IMR-90 (cell line): ENCODE measurements around the gene HMGXB3. TPM values are rescaled to one million over a fixed set of nuclear protein-coding genes. Genes with fewer than 3 reads are reported as not detected.

ENCODE experiments used
- ATAC-seq: fragments of 200-7000 bp; cut with Tn5 transposase; 2 replicates; pipeline ENCODE4 v1.9.1; 2020; ENCODE audit warnings: low read depth, mild to moderate bottlenecking, moderate library complexity
- BruUV-seq: library from RNA; stranded (reverse); fragments of 400-500 nt; replicated peaks from 2 replicates; lab custom pipeline; 2021; lab: Mats Ljungman, UMichigan
- CTCF ChIA-PET: fragments of 300-600 bp; formaldehyde crosslinking; extraction: SDS; loops from one replicate; lab custom pipeline; 2021; ENCODE audit warnings: antibody characterized with exemption; lab: Yijun Ruan, JAX
- POLR2A ChIA-PET: fragments of 300-600 bp; sonication (Branson Sonifier 250); formaldehyde crosslinking; loops from one replicate; lab custom pipeline; 2022; ENCODE audit warnings: antibody characterized with exemption; ENCODE audit not compliant: unreplicated experiment; lab: Charles Lee
- DNase-seq: peaks from one replicate; pipeline ENCODE4 v3.0.0; 2013
- H2AFZ ChIP-seq: replicated peaks from 2 replicates; pipeline ENCODE3; 2013; ENCODE audit warnings: low read length, mild to moderate bottlenecking; ENCODE audit not compliant: poor library complexity
- H2AK5ac ChIP-seq: 2 replicates; pipeline ENCODE4 v1.6.1; 2013; ENCODE audit warnings: low read depth, low read length, inconsistent platforms
- H2AK9ac ChIP-seq: replicated peaks from 2 replicates; pipeline ENCODE3; 2013; ENCODE audit warnings: mild to moderate bottlenecking, low read depth, low read length, moderate library complexity; ENCODE audit not compliant: poor library complexity
- H2BK120ac ChIP-seq: 2 replicates; pipeline ENCODE4 v1.6.1; 2013; ENCODE audit warnings: low read depth, low read length, inconsistent platforms
- H2BK15ac ChIP-seq: 3 replicates; pipeline ENCODE4 v1.6.1; 2013; ENCODE audit warnings: low read depth, low read length, inconsistent platforms
- H2BK20ac ChIP-seq: 2 replicates; pipeline ENCODE4 v1.6.1; 2013; ENCODE audit warnings: low read depth, mild to moderate bottlenecking, inconsistent platforms, low read length, moderate library complexity
- H2BK5ac ChIP-seq: 2 replicates; pipeline ENCODE4 v1.6.1; 2013; ENCODE audit warnings: mild to moderate bottlenecking, low read depth, low read length, inconsistent platforms; ENCODE audit not compliant: poor library complexity, severe bottlenecking
- H3K14ac ChIP-seq: replicated peaks from 2 replicates; pipeline ENCODE4 v1.6.1; 2013; ENCODE audit warnings: low read depth, low read length, inconsistent platforms
- H3K18ac ChIP-seq: 2 replicates; pipeline ENCODE4 v1.6.1; 2013; ENCODE audit warnings: low read depth, low read length, control low read depth
- H3K23ac ChIP-seq: 2 replicates; pipeline ENCODE4 v1.6.1; 2013; ENCODE audit warnings: low read depth, low read length, inconsistent platforms
- H3K27ac ChIP-seq: 2 replicates; pipeline ENCODE4 v1.5.1; 2013; ENCODE audit warnings: mild to moderate bottlenecking, control low read depth, low read length; ENCODE audit not compliant: insufficient read depth
- H3K27me3 ChIP-seq: 2 replicates; pipeline ENCODE4 v1.6.1; 2013; ENCODE audit warnings: low read length; ENCODE audit not compliant: control insufficient read depth, insufficient read depth
- H3K36me3 ChIP-seq: 2 replicates; pipeline ENCODE4 v1.6.1; 2013; ENCODE audit warnings: low read length, mixed read lengths; ENCODE audit not compliant: control insufficient read depth, insufficient read depth
- H3K4ac ChIP-seq: 2 replicates; pipeline ENCODE4 v1.6.1; 2013; ENCODE audit warnings: low read depth, low read length, inconsistent platforms
- H3K4me1 ChIP-seq: 2 replicates; pipeline ENCODE4 v1.6.1; 2013; ENCODE audit warnings: low read length, mixed read lengths; ENCODE audit not compliant: control insufficient read depth, insufficient read depth
- H3K4me2 ChIP-seq: 2 replicates; pipeline ENCODE4 v1.6.1; 2013; ENCODE audit warnings: low read depth, mild to moderate bottlenecking, control low read depth, low read length, moderate library complexity
- H3K4me3 ChIP-seq: 2 replicates; pipeline ENCODE4 v1.5.1; 2013; ENCODE audit warnings: low read depth, mild to moderate bottlenecking, control low read depth, low read length, moderate library complexity; ENCODE audit not compliant: insufficient read depth
- H3K56ac ChIP-seq: 2 replicates; pipeline ENCODE4 v1.6.1; 2013; ENCODE audit warnings: low read length, inconsistent platforms; ENCODE audit not compliant: insufficient read depth; ENCODE audit errors: extremely low read depth
- H3K79me1 ChIP-seq, 2 experiments: 2 replicates each; pipeline ENCODE4 v1.6.1; 2013; ENCODE audit warnings: low read length in 2 of 2, inconsistent platforms in 1 of 2, low read depth in 1 of 2
- H3K9ac ChIP-seq: 2 replicates; pipeline ENCODE4 v1.6.1; 2013; ENCODE audit warnings: low read depth, low read length, control low read depth
- H3K9me1 ChIP-seq: 2 replicates; pipeline ENCODE4 v1.6.1; 2013; ENCODE audit warnings: low read length, inconsistent platforms; ENCODE audit not compliant: insufficient read depth
- H3K9me3 ChIP-seq: 2 replicates; pipeline ENCODE4 v1.6.1; 2013; ENCODE audit warnings: low read length; ENCODE audit not compliant: control insufficient read depth, insufficient read depth
- H4K20me1 ChIP-seq: 2 replicates; pipeline ENCODE4 v1.6.1; 2013; ENCODE audit warnings: low read length, inconsistent platforms; ENCODE audit not compliant: insufficient read depth
- H4K5ac ChIP-seq: 2 replicates; pipeline ENCODE4 v1.6.1; 2013; ENCODE audit warnings: mild to moderate bottlenecking, low read depth, low read length, control low read depth
- H4K8ac ChIP-seq, 2 experiments: 2 replicates each; pipeline ENCODE4 v1.6.1; 2013; ENCODE audit warnings: low read depth in 2 of 2, low read length in 2 of 2, control low read depth in 1 of 2, inconsistent platforms in 1 of 2
- H4K91ac ChIP-seq: 2 replicates; pipeline ENCODE4 v1.6.1; 2013; ENCODE audit warnings: low read depth, low read length, inconsistent platforms; ENCODE audit not compliant: insufficient read depth
- BHLHE40 ChIP-seq: fragments of 150-350 bp; IDR thresholded peaks from 2 replicates; pipeline ENCODE4 v1.6.1; 2016; ENCODE audit warnings: mild to moderate bottlenecking, low read depth, low read length
- CEBPB ChIP-seq: IDR thresholded peaks from 2 replicates; pipeline ENCODE4 v1.6.1; 2012; ENCODE audit warnings: low read depth, low read length, improper control_type of control experiment
- CHD1 ChIP-seq: IDR thresholded peaks from 2 replicates; pipeline ENCODE4 v1.6.1; 2012; ENCODE audit warnings: low read depth, low read length, improper control_type of control experiment
- MAFK ChIP-seq: IDR thresholded peaks from 2 replicates; pipeline ENCODE4 v1.6.1; 2012; ENCODE audit warnings: low read depth, low read length, improper control_type of control experiment
- MAZ ChIP-seq: IDR thresholded peaks from 2 replicates; pipeline ENCODE4 v1.6.1; 2012; ENCODE audit warnings: low read depth, mild to moderate bottlenecking, low read length, improper control_type of control experiment, moderate library complexity, borderline replicate concordance
- MXI1 ChIP-seq: IDR thresholded peaks from 2 replicates; pipeline ENCODE4 v1.6.1; 2012; ENCODE audit warnings: low read depth, mild to moderate bottlenecking, low read length, moderate library complexity, borderline replicate concordance
- whole genome bisulfite sequencing, 2 experiments: methylation state at CpG; one replicate each; pipeline versions ENCODE4 v1.1.5 to v1.1.7; 2013; ENCODE audit warnings: missing lambda C conversion rate in 2 of 2; ENCODE audit not compliant: insufficient read length in 1 of 2; ENCODE audit errors: extremely low coverage in 2 of 2; 5-methylcytosine and 5-hydroxymethylcytosine counted together
- dilution Hi-C: fragments of 300-500 bp; cut with HindIII; formaldehyde crosslinking; loops from one replicate; pipeline ENCODE4 v1.14.3; 2018; ENCODE audit warnings: low sequenced_read_pairs; ENCODE audit not compliant: unreplicated experiment
- in situ Hi-C: fragments of 300-500 bp; cut with MboI; formaldehyde crosslinking; loops from 3 replicates; pipeline ENCODE4 v1.14.3; 2019; ENCODE audit warnings: low sequenced_read_pairs, inconsistent platforms, mixed read lengths
- intact Hi-C: fragments of 100-400 bp; cut with micrococcal nuclease; formaldehyde crosslinking; loops from 2 replicates; pipeline ENCODE4 v1.10.0; 2022
- polyA plus RNA-seq, 3 experiments: library from polyadenylated mRNA; depleted of rRNA; stranded (reverse); fragments of >200 nt; gene quantifications; 2 replicates each; pipeline ENCODE4 v1.2.3, GENCODE V29; 2012; ENCODE audit warnings: low replicate concordance in 1 of 3
- total RNA-seq: library from RNA; depleted of rRNA; stranded (reverse); fragments of >200 nt; gene quantifications from 2 replicates; pipeline ENCODE4 v1.2.3, GENCODE V29; 2012

HMGXB3 gene
- total and polyA plus RNA-seq, 2 of the 4 experiments (the other 2 are of a cell fraction): 27.6 to 30.6 TPM

DNA sequence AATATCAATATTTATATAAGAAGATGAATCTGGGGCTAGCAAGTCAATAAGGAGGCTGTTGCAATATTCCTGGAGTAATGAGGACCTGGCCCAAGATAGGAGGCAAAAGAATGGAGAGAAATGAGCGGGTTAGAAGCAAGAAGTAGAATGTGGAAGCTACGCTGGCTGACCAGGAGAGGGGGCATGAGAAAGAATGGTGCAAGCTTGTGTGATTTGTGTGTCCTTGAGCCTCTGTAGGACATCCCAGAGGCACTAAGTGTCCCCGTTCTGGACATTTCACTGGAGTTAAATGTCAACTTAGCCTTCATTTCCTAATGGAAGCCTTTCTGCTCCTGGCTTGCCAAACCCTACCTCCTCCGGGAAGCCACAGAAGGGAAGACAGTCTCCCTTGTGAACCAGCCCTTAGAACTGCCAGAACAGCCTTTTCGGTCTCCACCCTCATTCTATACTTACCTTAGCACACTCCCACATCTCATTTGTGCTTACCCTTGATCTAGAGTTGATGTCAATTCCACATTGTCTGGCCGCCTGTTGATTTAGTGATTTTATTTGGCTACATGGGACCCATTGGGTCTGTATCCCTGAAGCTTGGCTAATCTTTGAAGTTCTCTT lies 49.3 kb upstream of the HMGXB3 start:
- Histone ChIP-seq H3K4me1 (no peaks in the 10 kb centered on the region), H3K9me1 (no peaks in the 10 kb centered on the region), H4K91ac (no peak overlapping the region), H3K79me1 (no peaks in the 10 kb centered on the region), H3K4ac (no peak overlapping the region), H3K23ac (no peak overlapping the region), H3K9ac (no peak overlapping the region), H3K36me3 (no peaks in the 10 kb centered on the region), H3K14ac (no peak overlapping the region), H3K18ac (no peak overlapping the region), H2AK9ac (no peak overlapping the region), H4K20me1 (no peaks in the 10 kb centered on the region), H2BK20ac (no peak overlapping the region), H3K4me3 (no peak overlapping the region), H2BK15ac (no peak overlapping the region), H3K27ac (no peak overlapping the region), H3K56ac (no peak overlapping the region), H2AK5ac (no peak overlapping the region), H2BK120ac (no peak overlapping the region), H3K27me3 (peaks cover 33% of the 10 kb centered on the region), H2BK5ac (no peak overlapping the region), H2AFZ (no peak overlapping the region), H4K8ac (no peak overlapping the region), H3K4me2 (no peak overlapping the region), H4K5ac (no peak overlapping the region), H3K9me3 (no peaks in the 10 kb centered on the region)
- intact Hi-C loops: no loop called here
- WGBS, 2 experiments: 100% methylated on average over 1 of the region's 6 CpGs; no CpG with 5 or more reads in 1 of the 2 experiments
- ChIA-PET POLR2A (no interaction called here), CTCF (interaction anchor here (0.7 to 1.6 kb wide), 2 partner anchors 8 to 18 kb away, joined by 3 to 5 read pairs; no protein-coding TSS in a partner anchor)
- in situ Hi-C loops: no loop called here
- TF ChIP-seq MXI1 (no peak), CEBPB (no peak), MAZ (no peak), BHLHE40 (no peak), CHD1 (no peak), MAFK (no peak)
- ATAC-seq (no peak), DNase-seq (no peak)
- dilution Hi-C loops: no loop called here
- BruUV-seq: no TSS peak
